Liver (tissue), 9 donors: ENCODE data around the gene STUM. TPM values are rescaled to one million over a fixed set of nuclear protein-coding genes. Genes with fewer than 3 reads are reported as not detected.

Experiments
- DNase-seq: peaks from one replicate; pipeline ENCODE4 v3.0.0-alpha.2; 2017; ENCODE audit warnings: low spot score
- H3K27ac ChIP-seq, 2 donors: one replicate each; pipeline ENCODE4 v1.7.0; 2013; ENCODE audit warnings: inconsistent platforms in 2 of 2, low read length in 2 of 2, control low read depth in 1 of 2, low read depth in 1 of 2, mild to moderate bottlenecking in 1 of 2
- H3K27me3 ChIP-seq, 4 donors: one replicate each; pipeline versions ENCODE4 v1.6.1 to v1.7.0; 2013; ENCODE audit warnings: low read length in 3 of 4, inconsistent platforms in 1 of 4, mild to moderate bottlenecking in 1 of 4, moderate library complexity in 1 of 4; ENCODE audit not compliant: control insufficient read depth in 4 of 4, insufficient read depth in 4 of 4
- H3K36me3 ChIP-seq, 4 donors: one replicate each; pipeline versions ENCODE4 v1.6.1 to v1.7.0; 2013; ENCODE audit warnings: low read length in 3 of 4, mild to moderate bottlenecking in 3 of 4, low read depth in 1 of 4, moderate library complexity in 1 of 4; ENCODE audit not compliant: control insufficient read depth in 4 of 4, insufficient read depth in 3 of 4
- H3K4me1 ChIP-seq, 4 donors: one replicate each; pipeline versions ENCODE4 v1.6.1 to v1.7.0; 2013; ENCODE audit warnings: low read length in 3 of 4, mild to moderate bottlenecking in 3 of 4, moderate library complexity in 1 of 4; ENCODE audit not compliant: control insufficient read depth in 4 of 4, insufficient read depth in 4 of 4
- H3K4me3 ChIP-seq, 3 donors: one replicate each; pipeline versions ENCODE4 v1.6.1 to v1.7.0; 2013; ENCODE audit warnings: low read length in 3 of 3, control low read depth in 1 of 3, low read depth in 1 of 3, mild to moderate bottlenecking in 1 of 3
- H3K9ac ChIP-seq, 2 donors: one replicate each; pipeline ENCODE4 v1.7.0; 2013; ENCODE audit warnings: low read length in 2 of 2, mild to moderate bottlenecking in 2 of 2, moderate library complexity in 2 of 2, control low read depth in 1 of 2, low read depth in 1 of 2
- H3K9me3 ChIP-seq, 4 donors: one replicate each; pipeline versions ENCODE4 v1.6.1 to v1.7.0; 2013; ENCODE audit warnings: low read length in 3 of 4; ENCODE audit not compliant: control insufficient read depth in 4 of 4
- ATF3 ChIP-seq: IDR thresholded peaks from 2 replicates; pipeline ENCODE4 v1.6.1; 2016; ENCODE audit warnings: antibody characterized with exemption
- CTCF ChIP-seq: fragments of 150-350 bp; IDR thresholded peaks from 2 replicates; pipeline ENCODE4 v1.5.1; 2017; ENCODE audit warnings: improper control_type of control experiment, low read depth, low read length; ENCODE audit not compliant: missing input control
- EGR1 ChIP-seq, 2 donors: IDR thresholded peaks; 2 replicates each; pipeline ENCODE4 v1.6.1; 2016 to 2018; ENCODE audit warnings: antibody characterized with exemption in 2 of 2, low read depth in 2 of 2
- FOXA1 ChIP-seq: IDR thresholded peaks from 2 replicates; pipeline ENCODE4 v1.6.1; 2016; ENCODE audit warnings: antibody characterized with exemption
- FOXA2 ChIP-seq: IDR thresholded peaks from 2 replicates; pipeline ENCODE4 v1.6.1; 2016; ENCODE audit warnings: antibody characterized with exemption
- GABPA ChIP-seq, 2 donors: IDR thresholded peaks in 1 of 2; conservative IDR thresholded peaks in 1 of 2; 2 replicates each; pipeline ENCODE4 v1.6.1; 2016; ENCODE audit warnings: antibody characterized with exemption in 2 of 2, mild to moderate bottlenecking in 1 of 2, moderate library complexity in 1 of 2
- HNF4A ChIP-seq, 2 donors: conservative IDR thresholded peaks; 2 replicates each; pipeline ENCODE4 v1.6.1; 2016; ENCODE audit warnings: antibody characterized with exemption in 2 of 2, mild to moderate bottlenecking in 2 of 2
- HNF4G ChIP-seq: IDR thresholded peaks from 2 replicates; pipeline ENCODE4 v1.6.1; 2016; ENCODE audit warnings: antibody characterized with exemption
- JUND ChIP-seq, 2 donors: IDR thresholded peaks; 2 replicates each; pipeline ENCODE4 v1.6.1; 2016; ENCODE audit warnings: antibody characterized with exemption in 2 of 2
- MAX ChIP-seq: IDR thresholded peaks from 2 replicates; pipeline ENCODE4 v1.6.1; 2016; ENCODE audit warnings: antibody characterized with exemption
- NR2F2 ChIP-seq: IDR thresholded peaks from 2 replicates; pipeline ENCODE4 v1.6.1; 2016; ENCODE audit warnings: antibody characterized with exemption
- RAD21 ChIP-seq, 2 donors: IDR thresholded peaks; 2 replicates each; pipeline ENCODE4 v1.6.1; 2016; ENCODE audit warnings: antibody characterized with exemption in 2 of 2, mild to moderate bottlenecking in 2 of 2
- REST ChIP-seq: IDR thresholded peaks from 2 replicates; pipeline ENCODE4 v1.6.1; 2016; ENCODE audit warnings: antibody characterized with exemption, mild to moderate bottlenecking
- RXRA ChIP-seq, 2 donors: IDR thresholded peaks; 2 replicates each; pipeline ENCODE4 v1.6.1; 2017 to 2018; ENCODE audit warnings: antibody characterized with exemption in 2 of 2, mild to moderate bottlenecking in 1 of 2
- SP1 ChIP-seq: IDR thresholded peaks from 2 replicates; pipeline ENCODE4 v1.6.1; 2018; ENCODE audit warnings: antibody characterized with exemption, mild to moderate bottlenecking
- TAF1 ChIP-seq: conservative IDR thresholded peaks from 2 replicates; pipeline ENCODE4 v1.6.1; 2016; ENCODE audit warnings: antibody characterized with exemption, mild to moderate bottlenecking
- YY1 ChIP-seq: IDR thresholded peaks from 2 replicates; pipeline ENCODE4 v1.6.1; 2016; ENCODE audit warnings: antibody characterized with exemption, mild to moderate bottlenecking
- ZBTB33 ChIP-seq: IDR thresholded peaks from 2 replicates; pipeline ENCODE4 v1.6.1; 2016; ENCODE audit warnings: antibody characterized with exemption
- WGBS: extraction: QIAGEN DNeasy Blood & Tissue Kit; methylation state at CpG from one replicate; pipeline ENCODE4 v1.1.7; 2013; 5-methylcytosine and 5-hydroxymethylcytosine counted together
- polyA plus RNA-seq, 2 donors: library from polyadenylated mRNA; stranded (reverse) in 1 of 2; unstranded in 1 of 2; fragments of 200-250 nt in 1 of 2; fragments of >200 nt in 1 of 2; fragmentation: Nextera tagmentation in 1 of 2; extraction: Ambion mirVana in 1 of 2; gene quantifications; one replicate each; pipeline versions ENCODE4 v1.2.1 to v1.2.3, GENCODE V29; 2013 to 2015
- total RNA-seq, 2 donors: library from RNA; depleted of rRNA; stranded (reverse); fragments of >200 nt; gene quantifications; one replicate each; pipeline ENCODE4 v1.2.3, GENCODE V29; 2014
- donor health status: healthy.
- donor health status: healthy.
- donor health status: healthy.
- donor health status: healthy.
- donor health status: healthy.

STUM gene
- total and polyA plus RNA-seq, 4 donors: 0.03 to 0.14 (median 0.07) TPM

- peaks cover 0 to 22% (median 2%) of the 10 kb centered on the region in 4 donors for H3K4me1 ChIP-seq
- H3K4me3 ChIP-seq: no peak overlapping the region
- H3K9me3 ChIP-seq: no peaks in the 10 kb centered on the region
- no peak for DNase-seq
- TF ChIP-seq YY1 (no peak), ATF3 (no peak), NR2F2 (no peak), RAD21 (IDR thresholded peaks at IDR 0.05) (no peak), FOXA1 (no peak), ZBTB33 (no peak), RXRA (IDR thresholded peaks at IDR 0.05) (no peak), GABPA (IDR thresholded peaks at IDR 0.05 in 1 of 2, conservative IDR thresholded peaks at IDR 0.05 in 1 of 2) (no peak), HNF4A (conservative IDR thresholded peaks at IDR 0.05) (no peak), FOXA2 (no peak), REST (no peak), CTCF (no peak), SP1 (no peak), MAX (no peak), TAF1 (no peak), HNF4G (no peak), EGR1 (IDR thresholded peaks at IDR 0.05; ENCODE audit: low read depth in 2 of 2) (no peak), JUND (IDR thresholded peaks at IDR 0.05) (no peak)
- no peaks in the 10 kb centered on the region for H3K27me3 ChIP-seq
- WGBS: 82% methylated on average over 12 of the region's 12 CpGs
- H3K9ac ChIP-seq: no peak overlapping the region
- H3K36me3 ChIP-seq: no peaks in the 10 kb centered on the region
- H3K27ac ChIP-seq: peak overlapping the region; percentile 25 to 53
These were observed 106.9 kb downstream of the STUM start for GRCh38 chr1:226655251-226656163.
